GM18526 (cell line): Measurements from ENCODE around the gene HSP90B1.

Experiments used
- POLR2A ChIP-seq: IDR thresholded peaks from 3 replicates; pipeline ENCODE4 v1.6.1; 2011; ENCODE audit not compliant: insufficient read length; ENCODE audit errors: extremely low read depth

The HSP90B1 gene

GRCh38 chr12:103930034-103930786, at the start of gene HSP90B1:
HSP90B1 (plus strand) TSS chr12:103930410; CDS start chr12:103930516, 106 bp downstream.
- peak; percentile 99 for TF ChIP-seq POLR2A

- no peak for TF ChIP-seq POLR2A
Measured at GRCh38 chr12:103881261-103881660, 48.9 kb upstream of the HSP90B1 start.

- no peak for TF ChIP-seq POLR2A
Measured at GRCh38 chr12:103882861-103883596, 47.2 kb upstream of the HSP90B1 start.

GRCh38 chr12:103883908-103884307, 46.3 kb upstream of the HSP90B1 start:
- TF ChIP-seq POLR2A = no peak

GRCh38 chr12:103884316-103884715, 45.9 kb upstream of the HSP90B1 start:
- TF ChIP-seq POLR2A = no peak

- no peak for TF ChIP-seq POLR2A
Measured at GRCh38 chr12:103886195-103886797, 43.9 kb upstream of the HSP90B1 start.

GRCh38 chr12:103887738-103888137, 42.5 kb upstream of the HSP90B1 start:
- TF ChIP-seq POLR2A = no peak

GRCh38 chr12:103897316-103897715, 32.9 kb upstream of the HSP90B1 start:
- no peak for TF ChIP-seq POLR2A

- TF ChIP-seq POLR2A = no peak
Measured at GRCh38 chr12:103901518-103902173, 28.6 kb upstream of the HSP90B1 start.

GRCh38 chr12:103903993-103904392, 26.2 kb upstream of the HSP90B1 start:
- no peak for TF ChIP-seq POLR2A

GRCh38 chr12:103905730-103906349, 24.4 kb upstream of the HSP90B1 start:
- no peak for TF ChIP-seq POLR2A

GRCh38 chr12:103908246-103908541, 22.0 kb upstream of the HSP90B1 start:
- peak; percentile 2 for TF ChIP-seq POLR2A

GRCh38 chr12:103908877-103909276, 21.3 kb upstream of the HSP90B1 start:
- no peak for TF ChIP-seq POLR2A

GRCh38 chr12:103909811-103910210, 20.4 kb upstream of the HSP90B1 start:
- no peak for TF ChIP-seq POLR2A

GRCh38 chr12:103912069-103912468, 18.1 kb upstream of the HSP90B1 start:
- no peak for TF ChIP-seq POLR2A
